Neural cell (in vitro differentiated cells): Measurements from ENCODE around the gene HLA-A. TPM values are rescaled to one million over a fixed set of nuclear protein-coding genes. Genes with fewer than 3 reads are reported as not detected.

Experiments used
- H2AFZ ChIP-seq: fragments of 200-600, 300-800 bp; sonication (generic), shearing (Covaris generic); 2 replicates; pipeline ENCODE4 v1.6.0; 2014; ENCODE audit warnings: low read depth, mild to moderate bottlenecking, antibody characterized with exemption, low read length, moderate library complexity
- H3F3A ChIP-seq: fragments of 200-600 bp; shearing (Covaris generic); 2 replicates; pipeline ENCODE4 v1.6.1; 2016; ENCODE audit warnings: mild to moderate bottlenecking, moderate library complexity, mixed read lengths, antibody characterized with exemption, low read length; ENCODE audit not compliant: insufficient read depth, poor library complexity, severe bottlenecking
- H3K27ac ChIP-seq: fragments of 200-600, 300-800 bp; sonication (generic), shearing (Covaris generic); 2 replicates; pipeline ENCODE4 v1.5.1; 2014; ENCODE audit warnings: mild to moderate bottlenecking, low read length, moderate library complexity
- H3K27me3 ChIP-seq: fragments of 300-800, 200-600 bp; sonication (generic), shearing (Covaris generic); 2 replicates; pipeline ENCODE4 v1.6.0; 2014; ENCODE audit warnings: mild to moderate bottlenecking, low read depth, low read length, moderate library complexity; ENCODE audit not compliant: insufficient read depth
- H3K36me3 ChIP-seq: fragments of 300-800, 200-600 bp; sonication (generic), shearing (Covaris generic); 2 replicates; pipeline ENCODE4 v1.5.1; 2014; ENCODE audit warnings: mild to moderate bottlenecking, antibody characterized with exemption, low read length, moderate library complexity; ENCODE audit not compliant: insufficient read depth
- H3K4me2 ChIP-seq: fragments of 300-800, 200-600 bp; sonication (generic), shearing (Covaris generic); 2 replicates; pipeline ENCODE4 v1.6.0; 2014; ENCODE audit warnings: mild to moderate bottlenecking, low read length
- H3K4me3 ChIP-seq: fragments of 300-800, 200-600 bp; sonication (generic), shearing (Covaris generic); 2 replicates; pipeline ENCODE4 v1.5.1; 2014; ENCODE audit warnings: mild to moderate bottlenecking, low read length, moderate library complexity
- H3K79me2 ChIP-seq: fragments of 200-600 bp; shearing (Covaris generic); replicated peaks from 2 replicates; pipeline ENCODE4 v1.6.0; 2014; ENCODE audit warnings: mild to moderate bottlenecking, low read length, moderate library complexity; ENCODE audit not compliant: insufficient read depth
- H3K9ac ChIP-seq: fragments of 300-800, 200-600 bp; sonication (generic), shearing (Covaris generic); 2 replicates; pipeline ENCODE4 v1.6.1; 2016; ENCODE audit warnings: mild to moderate bottlenecking, low read length, mixed read lengths
- H3K9me2 ChIP-seq: fragments of 200-600 bp; shearing (Covaris generic); 2 replicates; pipeline ENCODE4 v1.6.1; 2016; ENCODE audit warnings: mild to moderate bottlenecking, low read length, mixed read lengths; ENCODE audit not compliant: insufficient read depth
- H3K9me3 ChIP-seq: fragments of 200-600, 300-800 bp; sonication (generic), shearing (Covaris generic); 2 replicates; pipeline ENCODE4 v1.6.1; 2016; ENCODE audit warnings: mild to moderate bottlenecking, mixed run types, low read length, moderate library complexity, mixed read lengths
- H4K20me1 ChIP-seq: fragments of 200-600 bp; shearing (Covaris generic); 2 replicates; pipeline ENCODE4 v1.6.1; 2016; ENCODE audit warnings: mild to moderate bottlenecking, mixed run types; ENCODE audit not compliant: insufficient read depth
- EP300 ChIP-seq: fragments of 450-650 bp; conservative IDR thresholded peaks from 2 replicates; pipeline ENCODE4 v1.6.1; 2014; ENCODE audit warnings: antibody characterized with exemption, mild to moderate bottlenecking, moderate library complexity; ENCODE audit not compliant: poor library complexity, severe bottlenecking
- EZH2 ChIP-seq: fragments of 200-600, 300-800 bp; shearing (Covaris generic), sonication (generic); IDR thresholded peaks from 2 replicates; pipeline ENCODE4 v1.6.1; 2014; ENCODE audit warnings: antibody characterized with exemption, low read length, borderline replicate concordance, mild to moderate bottlenecking; ENCODE audit not compliant: insufficient read depth, poor library complexity, severe bottlenecking
- MXI1 ChIP-seq: fragments of 450-650 bp; conservative IDR thresholded peaks from 2 replicates; pipeline ENCODE4 v1.6.1; 2014; ENCODE audit warnings: antibody characterized with exemption, mild to moderate bottlenecking; ENCODE audit not compliant: poor library complexity, severe bottlenecking
- POLR2AphosphoS5 ChIP-seq: IDR thresholded peaks from 2 replicates; pipeline ENCODE4 v1.6.1; 2012
- RAD21 ChIP-seq: fragments of 450-650 bp; conservative IDR thresholded peaks from 2 replicates; pipeline ENCODE4 v1.6.1; 2014; ENCODE audit warnings: antibody characterized with exemption, mild to moderate bottlenecking, moderate library complexity
- SMC3 ChIP-seq: fragments of 450-650 bp; conservative IDR thresholded peaks from 2 replicates; pipeline ENCODE4 v1.6.1; 2014; ENCODE audit warnings: antibody characterized with exemption, mild to moderate bottlenecking, moderate library complexity; ENCODE audit not compliant: poor library complexity
- TAF1 ChIP-seq: IDR thresholded peaks from 2 replicates; pipeline ENCODE4 v1.6.1; 2012; ENCODE audit warnings: low read depth
- polyA plus RNA-seq: library from polyadenylated mRNA; depleted of rRNA; stranded (reverse); fragments of >200 nt; gene quantifications from 2 replicates; pipeline ENCODE4 v1.2.3, GENCODE V29; 2014
- TF ChIP-seq, protein P1 (sequence below): IDR thresholded peaks from 2 replicates; pipeline ENCODE4 v1.6.1; 2012; ENCODE audit warnings: borderline replicate concordance
- TF ChIP-seq, protein P2 (sequence below): fragments of 450-650 bp; IDR thresholded peaks from 2 replicates; pipeline ENCODE4 v1.5.1; 2014; ENCODE audit warnings: antibody characterized with exemption, mild to moderate bottlenecking, moderate library complexity; ENCODE audit not compliant: poor library complexity, severe bottlenecking

HLA-A gene
- polyA plus RNA-seq, 1 donor from 2014 or later: 47.6 TPM

DNA sequence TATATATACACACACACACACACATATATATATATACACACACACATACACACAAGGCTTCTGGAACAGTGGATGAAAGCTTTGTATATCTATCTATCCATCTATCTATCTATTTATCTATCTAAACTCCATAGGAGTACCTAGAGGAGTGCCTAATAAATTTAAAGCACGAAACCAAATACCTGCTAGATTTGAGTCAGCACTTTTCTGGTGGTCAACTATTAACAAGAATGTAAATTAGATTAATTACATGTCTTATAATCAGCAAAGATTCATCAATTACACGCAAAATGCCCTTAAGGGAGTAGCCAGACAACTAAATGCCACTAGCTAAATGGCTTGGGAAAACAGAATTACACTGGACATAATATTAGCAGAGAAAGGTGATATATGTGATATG is 26.6 kb downstream of the HLA-A start:
- Histone ChIP-seq H3K4me3 (no peak overlapping the region), H3K9me3 (no peaks in the 10 kb centered on the region), H3K27me3 (peaks cover 4% of the 10 kb centered on the region), H3K4me2 (no peak overlapping the region), H3K9me2 (no peaks in the 10 kb centered on the region), H3K27ac (no peak overlapping the region), H3K79me2 (no peaks in the 10 kb centered on the region), H3F3A (no peaks in the 10 kb centered on the region), H4K20me1 (no peaks in the 10 kb centered on the region), H3K36me3 (no peaks in the 10 kb centered on the region), H3K9ac (no peak overlapping the region), H2AFZ (no peak overlapping the region)
- TF ChIP-seq POLR2AphosphoS5 (no peak), EP300 (no peak), SMC3 (no peak), TAF1 (no peak), MXI1 (no peak), RAD21 (no peak), EZH2 (no peak)
- TF ChIP-seq, protein P1, sequence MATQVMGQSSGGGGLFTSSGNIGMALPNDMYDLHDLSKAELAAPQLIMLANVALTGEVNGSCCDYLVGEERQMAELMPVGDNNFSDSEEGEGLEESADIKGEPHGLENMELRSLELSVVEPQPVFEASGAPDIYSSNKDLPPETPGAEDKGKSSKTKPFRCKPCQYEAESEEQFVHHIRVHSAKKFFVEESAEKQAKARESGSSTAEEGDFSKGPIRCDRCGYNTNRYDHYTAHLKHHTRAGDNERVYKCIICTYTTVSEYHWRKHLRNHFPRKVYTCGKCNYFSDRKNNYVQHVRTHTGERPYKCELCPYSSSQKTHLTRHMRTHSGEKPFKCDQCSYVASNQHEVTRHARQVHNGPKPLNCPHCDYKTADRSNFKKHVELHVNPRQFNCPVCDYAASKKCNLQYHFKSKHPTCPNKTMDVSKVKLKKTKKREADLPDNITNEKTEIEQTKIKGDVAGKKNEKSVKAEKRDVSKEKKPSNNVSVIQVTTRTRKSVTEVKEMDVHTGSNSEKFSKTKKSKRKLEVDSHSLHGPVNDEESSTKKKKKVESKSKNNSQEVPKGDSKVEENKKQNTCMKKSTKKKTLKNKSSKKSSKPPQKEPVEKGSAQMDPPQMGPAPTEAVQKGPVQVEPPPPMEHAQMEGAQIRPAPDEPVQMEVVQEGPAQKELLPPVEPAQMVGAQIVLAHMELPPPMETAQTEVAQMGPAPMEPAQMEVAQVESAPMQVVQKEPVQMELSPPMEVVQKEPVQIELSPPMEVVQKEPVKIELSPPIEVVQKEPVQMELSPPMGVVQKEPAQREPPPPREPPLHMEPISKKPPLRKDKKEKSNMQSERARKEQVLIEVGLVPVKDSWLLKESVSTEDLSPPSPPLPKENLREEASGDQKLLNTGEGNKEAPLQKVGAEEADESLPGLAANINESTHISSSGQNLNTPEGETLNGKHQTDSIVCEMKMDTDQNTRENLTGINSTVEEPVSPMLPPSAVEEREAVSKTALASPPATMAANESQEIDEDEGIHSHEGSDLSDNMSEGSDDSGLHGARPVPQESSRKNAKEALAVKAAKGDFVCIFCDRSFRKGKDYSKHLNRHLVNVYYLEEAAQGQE: no peak
- TF ChIP-seq, protein P2, sequence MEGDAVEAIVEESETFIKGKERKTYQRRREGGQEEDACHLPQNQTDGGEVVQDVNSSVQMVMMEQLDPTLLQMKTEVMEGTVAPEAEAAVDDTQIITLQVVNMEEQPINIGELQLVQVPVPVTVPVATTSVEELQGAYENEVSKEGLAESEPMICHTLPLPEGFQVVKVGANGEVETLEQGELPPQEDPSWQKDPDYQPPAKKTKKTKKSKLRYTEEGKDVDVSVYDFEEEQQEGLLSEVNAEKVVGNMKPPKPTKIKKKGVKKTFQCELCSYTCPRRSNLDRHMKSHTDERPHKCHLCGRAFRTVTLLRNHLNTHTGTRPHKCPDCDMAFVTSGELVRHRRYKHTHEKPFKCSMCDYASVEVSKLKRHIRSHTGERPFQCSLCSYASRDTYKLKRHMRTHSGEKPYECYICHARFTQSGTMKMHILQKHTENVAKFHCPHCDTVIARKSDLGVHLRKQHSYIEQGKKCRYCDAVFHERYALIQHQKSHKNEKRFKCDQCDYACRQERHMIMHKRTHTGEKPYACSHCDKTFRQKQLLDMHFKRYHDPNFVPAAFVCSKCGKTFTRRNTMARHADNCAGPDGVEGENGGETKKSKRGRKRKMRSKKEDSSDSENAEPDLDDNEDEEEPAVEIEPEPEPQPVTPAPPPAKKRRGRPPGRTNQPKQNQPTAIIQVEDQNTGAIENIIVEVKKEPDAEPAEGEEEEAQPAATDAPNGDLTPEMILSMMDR: no peak

DNA sequence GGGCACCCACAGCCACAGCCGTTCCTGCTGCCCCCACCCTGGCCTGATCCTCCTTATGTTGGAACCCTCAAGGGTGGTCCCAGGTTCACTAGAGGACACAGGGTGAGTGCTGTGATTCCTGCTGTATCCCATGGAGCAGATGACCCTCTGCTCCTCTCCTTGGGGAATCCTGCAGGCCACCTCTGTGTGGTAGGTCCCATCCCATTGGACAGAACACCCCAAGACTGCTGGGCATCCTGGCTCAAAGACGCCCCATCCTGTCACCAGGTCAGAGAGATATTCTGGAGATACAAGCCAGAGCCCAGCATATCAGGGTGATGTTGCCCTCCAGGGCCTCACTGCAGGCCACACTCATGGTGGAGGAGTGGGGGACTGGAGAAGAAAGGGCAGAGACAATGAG is 28.4 kb downstream of the HLA-A start:
- Histone ChIP-seq H2AFZ (no peak overlapping the region), H3K9me2 (no peaks in the 10 kb centered on the region), H3K4me3 (no peak overlapping the region), H3K27ac (no peak overlapping the region), H3K9me3 (no peaks in the 10 kb centered on the region), H3K36me3 (no peaks in the 10 kb centered on the region), H4K20me1 (no peaks in the 10 kb centered on the region), H3K27me3 (peaks cover 22% of the 10 kb centered on the region), H3F3A (no peaks in the 10 kb centered on the region), H3K9ac (no peak overlapping the region), H3K79me2 (no peaks in the 10 kb centered on the region), H3K4me2 (no peak overlapping the region)
- TF ChIP-seq, protein P1: no peak
- no peak for TF ChIP-seq EZH2
- TF ChIP-seq SMC3: no peak
